NB4 (cell line): ENCODE results near the gene ITPR3.

ENCODE experiments used
- CTCF ChIP-seq: IDR thresholded peaks from one replicate; pipeline ENCODE4 v1.5.1; 2012; ENCODE audit warnings: low read depth, low read length
- MAX ChIP-seq: IDR thresholded peaks from 2 replicates; pipeline ENCODE4 v1.6.1; 2011; ENCODE audit warnings: low read depth, low read length
- POLR2A ChIP-seq: IDR thresholded peaks from 2 replicates; pipeline ENCODE4 v1.6.1; 2011; ENCODE audit warnings: mild to moderate bottlenecking; ENCODE audit not compliant: insufficient read length; ENCODE audit errors: extremely low read depth

- TF ChIP-seq POLR2A (no peak), MAX (no peak), CTCF (no peak)
Measured at GRCh38 chr6:33695451-33695887, 74.3 kb downstream of the ITPR3 start.
